Ishikawa (cell line): ENCODE measurements around the gene TMEM151A.

Experiments
- EGR1 ChIP-seq: IDR thresholded peaks from 2 replicates; pipeline ENCODE4 v1.6.1; 2012
- EP300 ChIP-seq: IDR thresholded peaks from 2 replicates; pipeline ENCODE4 v1.6.1; 2012; ENCODE audit warnings: borderline replicate concordance
- NFIC ChIP-seq: IDR thresholded peaks from 2 replicates; pipeline ENCODE4 v1.6.1; 2012
- RAD21 ChIP-seq: IDR thresholded peaks from 2 replicates; pipeline ENCODE4 v1.6.1; 2012; ENCODE audit warnings: low read depth
- TCF12 ChIP-seq: IDR thresholded peaks from 2 replicates; pipeline ENCODE4 v1.6.1; 2012; ENCODE audit warnings: low read depth
- TF ChIP-seq, protein P1 (sequence below): IDR thresholded peaks from 2 replicates; pipeline ENCODE4 v1.6.1; 2012; ENCODE audit warnings: low read depth, mild to moderate bottlenecking

DNA sequence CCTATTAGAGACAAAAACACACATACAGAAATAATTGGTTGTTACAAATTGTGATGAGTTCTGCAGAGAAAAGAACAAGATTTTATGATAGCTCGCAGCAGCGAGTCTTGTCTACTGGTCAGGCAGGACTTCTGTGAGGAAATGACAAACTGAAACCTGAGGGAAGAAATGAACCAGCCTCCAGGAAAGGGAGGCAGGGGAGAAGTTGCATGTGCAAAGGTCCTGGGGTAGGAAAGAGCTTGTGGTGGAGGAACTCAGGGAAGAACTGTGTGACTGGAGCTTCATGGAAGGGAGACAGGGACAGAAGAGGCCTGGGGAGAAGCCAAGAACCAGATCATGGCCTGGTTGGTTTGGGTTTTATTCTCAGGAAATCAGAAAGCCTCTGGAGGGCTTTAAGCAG is 32.5 kb upstream of the TMEM151A start:
- TF ChIP-seq, protein P1, sequence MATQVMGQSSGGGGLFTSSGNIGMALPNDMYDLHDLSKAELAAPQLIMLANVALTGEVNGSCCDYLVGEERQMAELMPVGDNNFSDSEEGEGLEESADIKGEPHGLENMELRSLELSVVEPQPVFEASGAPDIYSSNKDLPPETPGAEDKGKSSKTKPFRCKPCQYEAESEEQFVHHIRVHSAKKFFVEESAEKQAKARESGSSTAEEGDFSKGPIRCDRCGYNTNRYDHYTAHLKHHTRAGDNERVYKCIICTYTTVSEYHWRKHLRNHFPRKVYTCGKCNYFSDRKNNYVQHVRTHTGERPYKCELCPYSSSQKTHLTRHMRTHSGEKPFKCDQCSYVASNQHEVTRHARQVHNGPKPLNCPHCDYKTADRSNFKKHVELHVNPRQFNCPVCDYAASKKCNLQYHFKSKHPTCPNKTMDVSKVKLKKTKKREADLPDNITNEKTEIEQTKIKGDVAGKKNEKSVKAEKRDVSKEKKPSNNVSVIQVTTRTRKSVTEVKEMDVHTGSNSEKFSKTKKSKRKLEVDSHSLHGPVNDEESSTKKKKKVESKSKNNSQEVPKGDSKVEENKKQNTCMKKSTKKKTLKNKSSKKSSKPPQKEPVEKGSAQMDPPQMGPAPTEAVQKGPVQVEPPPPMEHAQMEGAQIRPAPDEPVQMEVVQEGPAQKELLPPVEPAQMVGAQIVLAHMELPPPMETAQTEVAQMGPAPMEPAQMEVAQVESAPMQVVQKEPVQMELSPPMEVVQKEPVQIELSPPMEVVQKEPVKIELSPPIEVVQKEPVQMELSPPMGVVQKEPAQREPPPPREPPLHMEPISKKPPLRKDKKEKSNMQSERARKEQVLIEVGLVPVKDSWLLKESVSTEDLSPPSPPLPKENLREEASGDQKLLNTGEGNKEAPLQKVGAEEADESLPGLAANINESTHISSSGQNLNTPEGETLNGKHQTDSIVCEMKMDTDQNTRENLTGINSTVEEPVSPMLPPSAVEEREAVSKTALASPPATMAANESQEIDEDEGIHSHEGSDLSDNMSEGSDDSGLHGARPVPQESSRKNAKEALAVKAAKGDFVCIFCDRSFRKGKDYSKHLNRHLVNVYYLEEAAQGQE = no peak
- TF ChIP-seq TCF12 (no peak), RAD21 (no peak), EGR1 (no peak), NFIC (no peak), EP300 (no peak)
